HG03521 (cell line): ENCODE results near the gene SLC25A22.

Experiments used
- ATAC-seq: cut with Tn5 transposase; IDR thresholded peaks from one replicate; pipeline ENCODE4 v1.9.1; 2021; ENCODE audit warnings: mild to moderate bottlenecking, moderate library complexity; ENCODE audit not compliant: unreplicated experiment

The SLC25A22 gene

DNA sequence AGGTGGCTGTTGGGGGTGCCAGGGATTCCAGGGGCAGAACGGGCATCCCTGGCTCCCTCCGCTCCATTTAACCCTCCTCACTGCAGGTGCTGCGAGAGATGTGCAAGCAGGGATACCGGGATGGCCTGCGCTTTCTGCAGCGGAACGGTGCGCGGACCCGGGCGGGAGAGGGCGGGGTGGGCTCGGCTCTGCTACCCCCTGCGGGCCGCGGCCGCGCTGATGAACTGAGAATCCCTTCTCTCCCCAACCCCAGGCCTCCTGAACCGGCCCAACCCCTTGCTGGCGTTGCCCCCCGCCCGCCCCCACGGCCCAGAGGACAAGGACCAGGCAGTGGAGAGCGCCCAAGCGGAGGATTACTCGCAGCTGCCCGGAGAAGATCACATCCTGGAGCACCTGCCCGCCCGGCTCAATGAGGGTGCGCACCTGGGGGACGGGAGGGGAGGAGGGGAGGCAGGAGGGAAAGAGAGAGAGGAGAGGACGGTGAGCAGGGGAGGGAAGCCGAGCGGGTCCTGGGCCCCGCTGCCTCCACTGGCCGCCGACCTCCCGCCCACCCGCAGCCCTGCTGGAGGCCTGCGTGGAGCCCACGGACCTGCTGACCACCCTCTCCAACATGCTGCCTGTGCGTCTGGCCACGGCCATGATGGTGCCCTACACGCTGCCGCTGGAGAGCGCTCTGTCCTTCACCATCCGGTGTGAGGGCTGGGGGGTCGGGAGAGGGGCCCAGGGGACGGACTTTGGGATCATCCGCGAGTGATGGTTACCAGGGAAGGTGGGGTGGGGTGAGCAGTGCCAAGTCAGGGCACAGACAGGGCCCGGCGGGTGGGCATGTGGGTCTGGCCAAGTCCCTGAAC lies 25.6 kb upstream of the SLC25A22 start:
- ATAC-seq, result no peak

DNA sequence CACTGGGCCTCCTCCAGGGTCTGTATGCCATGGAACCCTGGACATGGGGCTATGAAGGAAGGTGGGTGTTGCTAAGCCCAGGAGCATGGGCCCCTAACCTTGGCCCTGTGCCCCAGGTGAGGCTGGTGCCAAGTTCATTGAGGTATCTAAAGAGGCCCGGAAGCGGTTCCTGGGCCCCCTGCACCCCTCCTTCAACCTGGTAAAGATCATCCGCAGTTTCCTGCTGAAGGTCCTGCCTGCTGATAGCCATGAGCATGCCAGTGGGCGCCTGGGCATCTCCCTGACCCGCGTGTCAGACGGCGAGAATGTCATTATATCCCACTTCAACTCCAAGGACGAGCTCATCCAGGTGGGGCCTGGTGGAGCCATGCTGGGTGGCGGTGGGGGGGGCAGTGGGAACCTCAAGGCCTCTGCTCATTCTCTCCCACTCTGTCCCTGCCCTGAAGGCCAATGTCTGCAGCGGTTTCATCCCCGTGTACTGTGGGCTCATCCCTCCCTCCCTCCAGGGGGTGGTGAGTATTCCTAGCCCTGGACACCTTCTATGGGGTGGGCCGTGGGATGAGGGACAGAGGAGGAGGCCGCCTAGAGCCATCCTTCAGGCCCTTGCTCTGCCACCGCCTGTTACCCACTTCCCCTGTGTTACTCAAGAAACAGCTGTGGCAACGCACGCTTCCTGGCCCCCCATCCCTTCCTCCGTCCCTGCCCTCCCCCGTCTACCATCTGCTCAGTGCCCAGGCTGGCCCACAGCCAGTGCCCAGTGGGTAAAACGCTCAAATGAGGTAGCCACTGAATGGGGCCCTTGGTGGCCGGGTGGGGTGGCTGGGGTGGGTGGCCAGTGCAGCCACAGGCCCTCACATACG lies 23.7 kb upstream of the SLC25A22 start:
- no peak for ATAC-seq

DNA sequence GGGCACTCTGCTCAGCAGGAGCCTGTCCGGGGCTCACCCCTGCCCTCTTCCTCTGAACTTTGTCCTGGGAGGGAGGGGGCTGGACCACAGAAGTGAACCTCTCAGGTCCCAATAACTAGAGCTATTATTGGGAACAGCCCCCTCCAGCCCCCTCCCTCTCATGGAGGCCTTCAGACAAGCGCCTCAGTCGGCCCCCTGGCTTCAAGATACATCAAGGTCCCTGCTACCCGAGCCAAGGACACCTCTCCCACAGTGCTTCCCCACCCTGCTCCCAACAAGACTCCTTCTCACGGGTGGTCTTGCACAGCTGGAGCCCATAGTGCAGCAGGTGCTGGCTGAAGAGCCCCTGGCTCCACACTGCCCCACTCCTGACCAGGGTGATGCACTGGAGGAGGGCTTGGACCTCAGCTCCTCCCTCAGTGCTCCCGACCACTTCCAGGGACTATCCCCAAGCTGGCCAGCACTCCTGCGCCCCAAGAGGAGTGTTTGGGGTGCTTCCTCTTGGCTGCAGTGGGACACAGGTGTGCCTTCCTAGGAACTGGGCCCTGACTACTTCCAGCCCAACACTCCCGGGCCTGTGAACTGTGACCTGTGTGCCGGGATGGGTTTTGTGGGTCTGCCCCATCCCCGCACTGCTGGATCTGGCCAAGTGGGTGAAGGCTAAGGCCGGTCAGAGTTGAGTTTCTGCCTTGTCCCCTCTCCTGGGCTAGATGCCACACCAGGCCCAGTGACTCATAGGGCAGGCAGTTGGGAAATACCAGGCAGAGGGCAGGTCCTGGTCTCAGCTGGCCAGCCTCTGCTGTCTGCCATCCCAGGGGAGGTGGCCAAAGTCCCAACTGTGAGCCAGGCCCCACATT lies 22.8 kb upstream of the SLC25A22 start:
- no peak for ATAC-seq

DNA sequence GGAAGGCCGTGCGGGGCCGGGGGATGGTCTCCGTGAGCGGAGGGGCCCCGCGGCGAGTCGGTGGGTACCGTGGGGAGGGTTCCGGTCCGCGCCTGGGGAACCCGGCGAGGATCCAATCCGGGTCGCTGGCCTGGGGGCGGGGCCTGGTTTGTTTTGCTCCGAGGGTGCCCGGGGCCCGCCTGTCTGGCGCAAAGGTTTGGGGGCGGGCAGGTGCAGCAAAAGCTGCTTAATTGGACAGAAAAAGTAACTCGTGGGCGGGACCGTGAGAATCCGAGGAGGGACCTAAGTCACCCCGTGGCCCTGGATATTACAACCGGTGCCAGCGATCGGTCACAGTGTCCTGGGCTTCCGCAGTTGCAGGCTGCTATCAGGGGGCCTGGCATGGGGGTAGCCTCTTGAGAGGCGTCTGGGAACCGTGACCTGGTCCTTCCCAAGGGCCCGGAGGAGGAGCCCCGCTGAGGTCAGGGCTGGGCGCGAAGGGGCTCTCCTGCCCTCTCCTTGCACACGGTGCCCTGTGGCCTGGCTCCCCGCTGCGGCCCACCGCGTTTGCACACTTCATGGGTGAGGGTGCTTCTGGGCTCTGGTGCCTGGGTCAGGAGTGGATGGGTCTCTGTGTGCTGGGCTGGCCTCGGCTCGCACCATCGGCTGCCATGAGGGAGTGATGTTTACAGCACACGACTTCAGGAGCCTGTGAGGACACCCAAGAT lies 22.0 kb upstream of the SLC25A22 start:
- ATAC-seq, result peak; percentile 58

GRCh38 chr11:819129-819931 lies 21.2 kb upstream of the SLC25A22 start:
- peak; percentile 59 for ATAC-seq

GRCh38 chr11:818396-819128 lies 20.5 kb upstream of the SLC25A22 start, which contains the start of gene PNPLA2:
Gene PNPLA2 (plus strand): TSS chr11:818914. CDS start chr11:819719, 805 bp downstream.
- no peak for ATAC-seq

GRCh38 chr11:816433-816779 lies 18.3 kb upstream of the SLC25A22 start:
- ATAC-seq, result no peak

DNA sequence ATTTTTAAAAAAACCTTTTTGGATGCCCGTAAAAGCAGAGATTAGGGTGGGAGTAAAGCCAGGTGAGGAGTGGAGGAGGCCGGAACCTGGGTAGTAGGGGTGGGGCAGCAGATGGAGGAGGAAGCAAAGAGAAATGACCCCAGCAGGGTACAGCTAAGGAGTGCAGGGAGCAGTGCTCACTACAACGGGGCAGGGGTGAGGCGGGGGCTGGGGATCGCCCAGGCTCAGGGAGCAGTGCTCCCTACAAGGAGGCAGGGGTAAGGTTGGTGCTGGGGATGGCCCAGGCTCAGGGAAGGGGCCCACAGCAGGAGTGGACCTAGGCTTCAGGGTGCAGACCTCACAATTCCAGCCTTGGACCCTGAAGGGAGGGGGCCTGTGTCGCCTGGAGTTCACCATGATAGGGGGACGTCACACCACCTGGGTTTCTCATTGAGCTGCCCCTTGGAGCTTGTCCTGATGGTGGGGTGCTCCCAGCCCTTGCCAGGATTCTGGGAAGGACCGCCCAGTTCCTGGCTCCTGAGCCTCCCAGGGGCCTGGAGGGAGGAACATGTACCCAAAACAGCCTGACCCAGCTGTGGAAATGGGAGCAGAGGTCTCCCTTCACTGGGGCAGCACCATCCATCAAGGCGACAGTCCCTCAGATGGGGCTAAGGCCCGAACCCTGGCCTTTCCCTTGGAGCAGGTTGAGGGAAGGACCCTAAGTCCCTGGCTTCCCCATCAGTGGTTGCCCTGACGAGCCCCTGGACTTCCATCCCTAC lies 17.8 kb upstream of the SLC25A22 start:
- ATAC-seq, result no peak

DNA sequence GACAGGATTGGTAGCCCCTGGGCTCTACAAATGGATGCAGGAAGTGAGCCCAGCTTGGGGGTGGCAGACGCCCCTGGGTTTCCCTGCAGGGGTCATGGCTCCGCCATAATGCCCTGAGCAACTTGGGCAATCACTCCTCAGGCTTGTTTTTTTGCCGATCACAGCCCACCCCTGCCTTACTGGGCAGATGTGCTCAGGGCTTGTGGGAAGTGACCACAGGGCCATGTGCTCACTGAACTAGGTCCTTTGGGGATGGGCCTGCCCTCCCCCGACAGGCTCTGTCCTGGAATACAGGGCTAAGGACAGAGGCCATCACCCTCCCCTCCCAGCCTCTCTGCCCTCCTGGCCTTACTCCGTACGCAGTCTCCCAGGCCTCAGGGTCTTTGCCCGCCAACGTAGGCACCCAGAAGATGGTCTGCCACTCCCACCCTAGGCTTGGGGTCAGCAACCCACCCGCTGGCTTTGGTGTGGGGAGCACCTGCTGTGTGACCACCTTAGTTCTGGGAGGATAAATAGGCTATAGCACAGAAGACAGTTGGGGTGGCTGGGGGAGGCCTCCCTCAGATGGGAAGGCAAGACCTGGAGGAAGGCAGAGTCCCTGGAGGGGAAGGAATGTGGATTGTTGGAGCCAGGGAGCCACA lies 15.5 kb upstream of the SLC25A22 start:
- ATAC-seq, result no peak

- ATAC-seq, result no peak
Observed at GRCh38 chr11:813072-813455, 15.0 kb upstream of the SLC25A22 start.

- ATAC-seq, result no peak
Observed at GRCh38 chr11:812390-812789, 14.3 kb upstream of the SLC25A22 start.

DNA sequence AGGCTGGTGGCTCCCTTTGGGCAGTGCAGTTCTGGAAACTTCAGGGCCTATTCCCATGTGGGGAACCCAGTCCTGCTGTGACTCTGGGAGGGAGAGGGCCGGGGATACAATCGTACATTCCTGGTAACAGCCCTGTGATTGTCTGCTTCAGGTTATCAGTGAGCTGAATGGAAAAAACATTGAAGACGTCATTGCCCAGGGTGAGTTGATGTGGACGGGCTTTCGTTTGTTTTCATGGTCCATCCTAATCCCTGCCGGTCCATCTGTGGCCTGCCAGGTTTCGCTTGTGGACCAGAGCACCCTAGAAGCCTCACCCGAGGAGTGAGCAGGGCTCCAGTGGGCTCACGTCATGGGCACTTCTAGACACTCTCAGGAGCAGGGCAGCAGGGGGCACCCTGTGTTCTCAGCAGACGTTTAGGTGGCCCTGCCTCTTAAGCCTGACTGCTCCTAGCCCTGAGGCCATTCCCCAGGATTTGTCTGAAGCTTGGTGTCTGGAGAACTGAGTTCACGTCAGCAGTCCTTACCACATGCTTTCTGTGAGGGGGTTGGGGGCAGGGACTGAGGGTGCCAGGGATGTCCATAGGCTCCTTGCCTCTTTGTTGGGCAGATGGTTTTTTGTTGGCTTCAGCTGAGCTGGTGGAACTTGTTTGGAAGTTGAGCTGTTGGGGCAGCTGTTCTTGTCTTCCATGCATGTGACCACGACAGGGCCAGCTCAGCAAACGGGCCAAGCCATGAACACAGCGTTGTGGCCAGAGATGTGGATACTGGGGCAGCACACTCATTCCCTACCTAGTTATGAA lies 13.6 kb upstream of the SLC25A22 start:
- no peak for ATAC-seq

DNA sequence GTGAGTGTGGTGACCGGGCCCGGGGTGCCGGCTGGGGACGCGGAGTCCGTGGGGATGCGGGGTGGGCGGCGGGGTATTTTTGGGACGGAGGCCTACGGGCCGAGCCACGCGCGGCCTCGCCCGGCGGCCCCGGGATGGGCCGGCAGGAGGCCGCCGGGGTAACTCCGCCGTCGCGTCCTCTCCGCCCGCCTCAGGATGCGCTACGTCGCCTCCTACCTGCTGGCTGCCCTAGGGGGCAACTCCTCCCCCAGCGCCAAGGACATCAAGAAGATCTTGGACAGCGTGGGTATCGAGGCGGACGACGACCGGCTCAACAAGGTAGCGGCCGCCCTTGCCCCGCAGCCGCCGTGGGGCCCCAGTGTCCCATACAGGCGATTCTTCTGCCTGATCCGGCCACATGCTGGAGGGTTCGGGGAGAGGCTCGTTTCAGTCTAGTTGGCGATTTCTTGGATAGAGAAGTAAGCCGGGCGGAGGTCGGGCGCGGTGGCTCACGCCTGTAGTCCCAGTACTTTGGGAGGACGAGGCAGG lies 12.0 kb upstream of the SLC25A22 start:
- no peak for ATAC-seq

DNA sequence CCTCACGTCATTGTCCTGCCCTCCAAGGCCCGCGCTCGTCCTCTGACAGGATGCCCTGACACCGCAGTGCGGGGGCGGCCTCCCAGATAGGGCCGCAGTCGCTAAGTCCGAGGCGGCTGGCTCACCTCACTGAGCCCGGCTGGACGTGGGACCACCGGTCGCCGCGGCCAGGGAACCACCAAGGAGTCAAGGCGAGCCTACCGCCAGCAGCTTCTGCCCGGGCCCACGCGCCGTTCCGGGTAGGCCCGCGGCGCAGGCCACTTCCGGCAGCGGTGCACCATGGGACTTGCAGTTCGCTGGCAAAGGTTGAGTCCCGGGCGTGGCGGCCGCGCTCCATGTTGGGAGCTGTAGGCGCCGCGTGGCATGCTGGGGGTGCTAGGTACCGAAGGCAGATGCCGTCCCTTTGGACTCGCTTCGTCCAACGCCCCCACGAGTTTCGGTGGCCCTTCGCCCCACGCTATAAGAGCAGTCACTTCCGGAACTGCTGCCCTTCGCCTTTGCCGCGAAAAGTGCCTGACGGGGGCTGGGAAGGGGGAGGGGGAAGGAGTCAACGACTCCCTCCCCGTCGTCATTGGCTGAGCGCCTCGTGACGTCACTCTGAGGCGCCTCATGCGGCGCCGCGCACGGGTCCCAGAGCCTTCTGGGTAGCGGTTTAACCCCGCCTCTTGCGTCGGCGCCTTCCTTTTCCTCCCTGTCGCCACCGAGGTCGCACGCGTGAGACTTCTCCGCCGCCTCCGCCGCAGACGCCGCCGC lies 11.4 kb upstream of the SLC25A22 start, which contains the start of gene RPLP2:
Gene RPLP2 (plus strand): TSS at position 681 of the 753 bp plus-strand sequence. CDS start 268 bp downstream, outside the sequence.
- ATAC-seq, result peak; percentile 66

DNA sequence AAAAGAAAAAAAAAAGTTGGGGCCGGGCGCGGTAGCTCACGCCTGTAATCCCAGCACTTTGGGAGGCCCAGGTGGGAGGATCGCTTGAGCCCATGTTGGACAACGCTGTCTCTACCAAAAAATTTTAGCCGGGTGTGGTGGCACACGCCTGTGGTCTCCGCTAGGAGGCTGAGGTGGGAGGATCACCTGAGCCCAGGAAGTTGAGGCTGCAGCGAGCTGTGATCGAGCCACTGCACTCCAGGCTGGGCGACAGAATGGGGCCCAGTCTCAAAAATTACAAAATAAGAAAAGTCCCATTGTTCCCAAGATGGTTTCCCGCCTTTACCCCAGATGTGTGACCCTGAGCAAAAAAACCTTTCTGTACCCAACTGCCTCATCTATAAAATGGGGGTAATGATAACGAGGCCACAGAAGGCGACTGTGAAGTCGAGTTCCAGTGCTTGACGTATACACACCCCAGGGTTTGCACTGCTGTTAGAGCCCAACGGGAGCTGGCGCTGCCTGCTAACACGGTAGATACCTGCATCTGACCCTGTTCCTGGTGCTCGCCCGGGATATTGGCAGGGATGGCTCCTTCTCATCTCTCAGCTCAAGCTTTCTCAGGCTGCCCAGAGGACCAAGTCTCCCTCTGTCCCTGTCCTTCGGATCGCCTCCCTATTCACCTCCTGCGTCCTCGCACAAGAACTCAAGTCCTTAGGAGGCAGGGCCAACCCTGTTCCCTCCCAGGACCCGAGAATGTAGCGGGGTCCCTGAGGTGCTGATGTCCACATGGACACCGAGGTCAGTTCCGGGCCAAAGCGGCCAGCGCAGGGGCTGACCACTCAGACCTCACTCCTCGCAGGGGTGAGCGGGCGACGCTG lies 10.6 kb upstream of the SLC25A22 start:
- ATAC-seq, result no peak
